NB4 (cell line): ENCODE results near the gene FAM83C.

ENCODE experiments used
- DNase-seq: peaks from one replicate; pipeline ENCODE4 v3.0.0; 2010; ENCODE audit warnings: low read depth
- H3K4me3 ChIP-seq: one replicate; pipeline ENCODE4 v1.5.1; 2011; ENCODE audit warnings: mild to moderate bottlenecking, low read depth, low read length, moderate library complexity
- CTCF ChIP-seq: IDR thresholded peaks from one replicate; pipeline ENCODE4 v1.5.1; 2012; ENCODE audit warnings: low read depth, low read length
- MAX ChIP-seq: IDR thresholded peaks from 2 replicates; pipeline ENCODE4 v1.6.1; 2011; ENCODE audit warnings: low read depth, low read length
- MYC ChIP-seq: IDR thresholded peaks from 2 replicates; pipeline ENCODE4 v1.6.1; 2011; ENCODE audit warnings: low read depth, low read length
- POLR2A ChIP-seq: IDR thresholded peaks from 2 replicates; pipeline ENCODE4 v1.6.1; 2011; ENCODE audit warnings: mild to moderate bottlenecking; ENCODE audit not compliant: insufficient read length; ENCODE audit errors: extremely low read depth

The FAM83C gene

GRCh38 chr20:35279533-35280174 lies 12.6 kb downstream of the FAM83C start:
- no peak for TF ChIP-seq MAX
- no peak for TF ChIP-seq POLR2A
- no peak for DNase-seq
- H3K4me3 ChIP-seq, result no peak overlapping the region

GRCh38 chr20:35279040-35279439 lies 13.2 kb downstream of the FAM83C start:
- TF ChIP-seq MYC, result no peak
- DNase-seq, result no peak
- H3K4me3 ChIP-seq, result no peak overlapping the region

GRCh38 chr20:35277531-35278395 lies 14.5 kb downstream of the FAM83C start, which contains the start of gene MMP24OS:
Gene MMP24OS (minus strand): TSS chr20:35278122. CDS start chr20:35277929, 193 bp downstream.
- peak within 1 kb of the TSS; percentile 89 for H3K4me3 ChIP-seq
- TF ChIP-seq MYC (peak; percentile 53; the same call in 1 of the 2 replicates), POLR2A (peak; percentile 90), MAX (peak; percentile 53), CTCF (peak; percentile 17)
- peak; percentile 97 for DNase-seq

- TF ChIP-seq MYC, result no peak
- no peak for TF ChIP-seq POLR2A
- TF ChIP-seq MAX, result no peak
- no peak for TF ChIP-seq CTCF
Observed at GRCh38 chr20:35277127-35277526, 15.1 kb downstream of the FAM83C start.

GRCh38 chr20:35276408-35276807 lies 15.8 kb downstream of the FAM83C start:
- DNase-seq, result no peak
- no peak for TF ChIP-seq MYC
- no peak for TF ChIP-seq MAX
- no peak for TF ChIP-seq CTCF
- no peak for TF ChIP-seq POLR2A
- H3K4me3 ChIP-seq, result peak overlapping the region; percentile 89

More at GRCh38 chr20:35277127-35277526, 15.1 kb downstream of the FAM83C start:
- no peak for DNase-seq
- H3K4me3 ChIP-seq, result peak overlapping the region; percentile 89

- no peak overlapping the region for H3K4me3 ChIP-seq
- TF ChIP-seq MAX, result no peak
- TF ChIP-seq MYC, result no peak
- no peak for TF ChIP-seq CTCF
- no peak for TF ChIP-seq POLR2A
- DNase-seq, result no peak
Observed at GRCh38 chr20:35275741-35276251, 16.4 kb downstream of the FAM83C start.
